ENCODE measurements around the gene TRAF1. TPM values are rescaled to one million over a fixed set of nuclear protein-coding genes. Genes with fewer than 3 reads are reported as not detected.

Gene TRAF1
- total and polyA plus RNA-seq, 12 donors, result 1.1 to 6.7 (median 2.0) TPM

- DNase-seq (no peak), ATAC-seq (no peak)
- Histone ChIP-seq H3K4me1 (no peaks in the 10 kb centered on the region), H3K27ac (no peak overlapping the region), H3K36me3 (peaks cover 0 to 19% (median 0%) of the 10 kb centered on the region in 9 donors), H3K9me3 (no peaks in the 10 kb centered on the region), H3K4me3 (no peak overlapping the region), H3K27me3 (no peaks in the 10 kb centered on the region)
- intact Hi-C loops (cut with DNase I), result no loop called here
- TF ChIP-seq CTCF (IDR thresholded peaks at IDR 0.05), result no peak
- WGBS, 2 donors, result 86 to 98% methylated on average over 1 of the region's 1 CpG
Observed at GRCh38 chr9:120960001-120960400, 33.4 kb upstream of the TRAF1 start.

GRCh38 chr9:120956862-120957261, 30.3 kb upstream of the TRAF1 start:
- H3K36me3 ChIP-seq, result peaks cover 0 to 9% (median 0%) of the 10 kb centered on the region in 9 donors
- no peaks in the 10 kb centered on the region for H3K27me3 ChIP-seq
- no peak for DNase-seq
- WGBS, 2 donors, result 96 to 97% methylated on average over 3 of the region's 3 CpGs
- H3K9me3 ChIP-seq, result no peaks in the 10 kb centered on the region
- H3K27ac ChIP-seq, result no peak overlapping the region
- no peaks in the 10 kb centered on the region for H3K4me1 ChIP-seq
- intact Hi-C loops (cut with DNase I), result no loop called here
- TF ChIP-seq CTCF (IDR thresholded peaks at IDR 0.05), result no peak
- no peak overlapping the region for H3K4me3 ChIP-seq
- no peak for ATAC-seq

- Histone ChIP-seq H3K36me3 (no peaks in the 10 kb centered on the region), H3K4me1 (peaks cover 0 to 7% (median 0%) of the 10 kb centered on the region in 9 donors), H3K9me3 (no peaks in the 10 kb centered on the region), H3K27me3 (no peaks in the 10 kb centered on the region), H3K27ac (no peak overlapping the region), H3K4me3 (no peak overlapping the region)
- 94 to 97% methylated on average over 9 of the region's 9 CpGs for WGBS, 2 donors
- DNase-seq (no peak), ATAC-seq (no peak)
- intact Hi-C loops (cut with DNase I), result no loop called here
- no peak for TF ChIP-seq CTCF (IDR thresholded peaks at IDR 0.05)
Observed at GRCh38 chr9:120951960-120952618, 25.5 kb upstream of the TRAF1 start.

GRCh38 chr9:120950421-120951388, 24.1 kb upstream of the TRAF1 start:
- Histone ChIP-seq H3K36me3 (no peaks in the 10 kb centered on the region), H3K27me3 (no peaks in the 10 kb centered on the region), H3K4me3 (no peak overlapping the region), H3K9me3 (no peaks in the 10 kb centered on the region), H3K27ac (peak overlapping the region in 3 of 10 donors; percentile 5 to 27 (median 17)), H3K4me1 (peaks cover 0 to 7% (median 4%) of the 10 kb centered on the region in 9 donors)
- peak in 3 of 8 donors; percentile 30 to 52 (median 42) for ATAC-seq
- DNase-seq, result no peak
- 64 to 68% methylated on average over 8 of the region's 8 CpGs for WGBS, 2 donors
- intact Hi-C loops (cut with DNase I), result no loop called here
- no peak for TF ChIP-seq CTCF (IDR thresholded peaks at IDR 0.05)
